H1 (cell line): ENCODE data around the gene ALPL. TPM values are rescaled to one million over a fixed set of nuclear protein-coding genes. Genes with fewer than 3 reads are reported as not detected.

Experiments used
- CTCF ChIA-PET: fragments of 300-600 bp; sonication (Branson Sonifier 250); formaldehyde crosslinking; loops from one replicate; lab custom pipeline; 2021; ENCODE audit not compliant: partially characterized antibody; lab: Charles Lee
- POLR2A ChIA-PET: fragments of 300-600 bp; sonication (Branson Sonifier 250); formaldehyde crosslinking; loops from one replicate; lab custom pipeline; 2021; ENCODE audit warnings: inconsistent platforms; ENCODE audit not compliant: partially characterized antibody; lab: Charles Lee
- DNase-seq, 2 experiments: peaks; one replicate each; pipeline versions ENCODE4 v3.0.0 to v3.0.0-alpha.2; 2010 to 2022; ENCODE audit warnings: low spot score in 2 of 2, low read depth in 1 of 2, mixed read lengths in 1 of 2
- FAIRE-seq: peaks from 2 replicates; lab custom pipeline; 2011; peaks lifted over from hg19 to GRCh38; lab: Jason Lieb, UNC
- H2AFZ ChIP-seq: 2 replicates; pipeline ENCODE4 v1.8.1; 2012; ENCODE audit warnings: low read length, inconsistent platforms
- H2AK5ac ChIP-seq: 2 replicates; pipeline ENCODE4 v1.6.1; 2013; ENCODE audit warnings: low read depth, low read length
- H2BK120ac ChIP-seq: replicated peaks from 2 replicates; pipeline ENCODE3; 2013; ENCODE audit warnings: low read depth, low read length, inconsistent platforms
- H2BK12ac ChIP-seq: 2 replicates; pipeline ENCODE4 v1.6.1; 2013; ENCODE audit warnings: low read depth, low read length
- H2BK15ac ChIP-seq: 2 replicates; pipeline ENCODE4 v1.6.1; 2013; ENCODE audit warnings: low read length
- H2BK20ac ChIP-seq: 2 replicates; pipeline ENCODE4 v1.6.1; 2013; ENCODE audit warnings: low read length
- H2BK5ac ChIP-seq: 2 replicates; pipeline ENCODE4 v1.6.1; 2013; ENCODE audit warnings: low read depth, low read length
- H3K14ac ChIP-seq: 2 replicates; pipeline ENCODE4 v1.6.1; 2013; ENCODE audit warnings: inconsistent platforms; ENCODE audit not compliant: insufficient read length
- H3K18ac ChIP-seq: 2 replicates; pipeline ENCODE4 v1.6.1; 2013; ENCODE audit warnings: low read length; ENCODE audit errors: extremely low read depth
- H3K23ac ChIP-seq: 2 replicates; pipeline ENCODE4 v1.6.1; 2013; ENCODE audit warnings: inconsistent platforms; ENCODE audit not compliant: insufficient read length
- H3K23me2 ChIP-seq: 2 replicates; pipeline ENCODE4 v1.6.1; 2013; ENCODE audit warnings: low read depth, low read length
- H3K27ac ChIP-seq: 2 replicates; pipeline ENCODE4 v1.6.1; 2011; ENCODE audit warnings: low read depth, low read length, inconsistent platforms
- H3K27me3 ChIP-seq, 4 experiments: replicated peaks in 1 of 4; 1 replicate in 1 of 4; 2 replicates in 3 of 4; pipeline versions ENCODE4 v1.6.1 to v1.8.1; 2011 to 2013; ENCODE audit warnings: low read length in 3 of 4, mild to moderate bottlenecking in 3 of 4, inconsistent platforms in 2 of 4, mixed read lengths in 2 of 4, moderate library complexity in 1 of 4; ENCODE audit not compliant: control insufficient read depth in 3 of 4, insufficient read depth in 3 of 4; ENCODE audit errors: extremely low read depth in 1 of 4
- H3K36me3 ChIP-seq, 4 experiments: 2 replicates each; pipeline versions ENCODE4 v1.6.1 to v1.8.1; 2011 to 2013; ENCODE audit warnings: mild to moderate bottlenecking in 4 of 4, low read length in 3 of 4, moderate library complexity in 2 of 4, control low read depth in 1 of 4, inconsistent platforms in 1 of 4; ENCODE audit not compliant: insufficient read depth in 4 of 4, control insufficient read depth in 2 of 4
- H3K4ac ChIP-seq: replicated peaks from 2 replicates; pipeline ENCODE3; 2013; ENCODE audit warnings: low read length, low read depth, mixed read lengths, inconsistent platforms; ENCODE audit not compliant: insufficient read length
- H3K4me1 ChIP-seq, 4 experiments: replicated peaks in 1 of 4; 1 replicate in 1 of 4; 2 replicates in 3 of 4; pipeline versions ENCODE4 v1.6.1 to v1.8.1; 2011 to 2013; ENCODE audit warnings: low read length in 3 of 4, inconsistent platforms in 2 of 4, mixed read lengths in 1 of 4; ENCODE audit not compliant: insufficient read depth in 4 of 4, control insufficient read depth in 3 of 4
- H3K4me2 ChIP-seq, 2 experiments: 2 replicates each; pipeline versions ENCODE4 v1.6.1 to v1.8.1; 2011 to 2013; ENCODE audit warnings: low read depth in 2 of 2, low read length in 2 of 2, control low read depth in 1 of 2, inconsistent platforms in 1 of 2, mild to moderate bottlenecking in 1 of 2; ENCODE audit not compliant: insufficient read depth in 1 of 2
- H3K4me3 ChIP-seq, 4 experiments: fragments of 200-600, 300-600 bp in 1 of 4; sonication (generic), shearing (Covaris generic), sonication (Bioruptor Twin) in 1 of 4; 2 replicates each; pipeline versions ENCODE4 v1.5.1 to v1.8.1; 2011 to 2016; ENCODE audit warnings: low read length in 4 of 4, low read depth in 3 of 4, control low read depth in 2 of 4, inconsistent platforms in 2 of 4, mild to moderate bottlenecking in 2 of 4, mixed read lengths in 1 of 4, moderate library complexity in 1 of 4; ENCODE audit not compliant: insufficient read depth in 2 of 4; ENCODE audit errors: extremely low read depth in 1 of 4
- H3K56ac ChIP-seq: replicated peaks from 2 replicates; pipeline ENCODE3; 2013; ENCODE audit warnings: low read depth, mild to moderate bottlenecking, mixed read lengths, low read length, inconsistent platforms; ENCODE audit not compliant: insufficient read length
- H3K79me1 ChIP-seq: 2 replicates; pipeline ENCODE4 v1.6.1; 2013; ENCODE audit warnings: low read depth, low read length, control low read depth
- H3K79me2 ChIP-seq, 2 experiments: 2 replicates each; pipeline versions ENCODE4 v1.6.1 to v1.8.1; 2012 to 2013; ENCODE audit warnings: low read length in 2 of 2, mild to moderate bottlenecking in 2 of 2, inconsistent platforms in 1 of 2; ENCODE audit not compliant: insufficient read depth in 2 of 2, control insufficient read depth in 1 of 2
- H3K9ac ChIP-seq, 4 experiments: replicated peaks in 1 of 4; 1 replicate in 1 of 4; 2 replicates in 3 of 4; pipeline versions ENCODE4 v1.6.1 to v1.8.1; 2011 to 2013; ENCODE audit warnings: low read depth in 3 of 4, low read length in 3 of 4, control low read depth in 2 of 4, mild to moderate bottlenecking in 2 of 4, moderate library complexity in 2 of 4, inconsistent platforms in 1 of 4; ENCODE audit errors: extremely low read depth in 1 of 4
- H3K9me3 ChIP-seq, 2 experiments: 2 replicates each; pipeline versions ENCODE4 v1.6.1 to v1.8.1; 2012 to 2013; ENCODE audit warnings: mild to moderate bottlenecking in 2 of 2, moderate library complexity in 2 of 2, control low read depth in 1 of 2, inconsistent platforms in 1 of 2, low read depth in 1 of 2, low read length in 1 of 2, mixed read lengths in 1 of 2; ENCODE audit not compliant: insufficient read depth in 2 of 2
- H4K20me1 ChIP-seq, 2 experiments: replicated peaks in 1 of 2; 2 replicates each; pipeline versions ENCODE3 to v1.8.1; 2011 to 2013; ENCODE audit warnings: inconsistent platforms in 2 of 2, low read length in 2 of 2, mild to moderate bottlenecking in 1 of 2; ENCODE audit not compliant: insufficient read depth in 2 of 2, control insufficient read depth in 1 of 2
- H4K5ac ChIP-seq: 2 replicates; pipeline ENCODE4 v1.6.1; 2013; ENCODE audit warnings: low read length, low read depth, mixed read lengths, inconsistent platforms; ENCODE audit not compliant: insufficient read length
- H4K8ac ChIP-seq: 2 replicates; pipeline ENCODE4 v1.8.0; 2013; ENCODE audit warnings: mild to moderate bottlenecking, moderate library complexity, low read length, inconsistent platforms; ENCODE audit not compliant: insufficient read depth; ENCODE audit errors: extremely low read depth
- H4K91ac ChIP-seq: replicated peaks from 2 replicates; pipeline ENCODE3; 2013; ENCODE audit warnings: low read length, mixed read lengths, inconsistent platforms; ENCODE audit not compliant: insufficient read length
- CBX5 ChIP-seq: fragments of 300-800, 300-1000 bp; sonication (generic); IDR thresholded peaks from 2 replicates; pipeline ENCODE4 v1.7.1; 2016; ENCODE audit warnings: antibody characterized with exemption, low read length, low read depth
- KDM1A ChIP-seq: fragments of 200-600, 300-600 bp; sonication (generic); IDR thresholded peaks from 2 replicates; pipeline ENCODE4 v1.7.1; 2016; ENCODE audit warnings: mild to moderate bottlenecking, low read length, borderline replicate concordance
- KDM5A ChIP-seq: fragments of 200-600 bp; IDR thresholded peaks from 2 replicates; pipeline ENCODE4 v1.7.1; 2012; ENCODE audit warnings: mild to moderate bottlenecking, low read length, inconsistent platforms, mixed read lengths
- PHF8 ChIP-seq: fragments of 200-600 bp; sonication (generic); conservative IDR thresholded peaks from 2 replicates; pipeline ENCODE4 v1.7.1; 2012; ENCODE audit warnings: low read depth, mild to moderate bottlenecking, inconsistent platforms, low read length, moderate library complexity
- POLR2AphosphoS5 ChIP-seq: IDR thresholded peaks from 2 replicates; pipeline ENCODE4 v1.6.1; 2011; ENCODE audit warnings: low read depth, low read length
- RFX5 ChIP-seq: IDR thresholded peaks from 2 replicates; pipeline ENCODE4 v1.6.1; 2011; ENCODE audit warnings: low read depth, low read length, improper control_type of control experiment, borderline replicate concordance
- RNF2 ChIP-seq: fragments of 200-900, 300-1000 bp; sonication (generic); IDR thresholded peaks from 2 replicates; pipeline ENCODE4 v1.7.1; 2016; ENCODE audit warnings: borderline replicate concordance, low read depth, mild to moderate bottlenecking, antibody characterized with exemption, low read length; ENCODE audit not compliant: poor library complexity, severe bottlenecking; ENCODE audit errors: missing control alignments
- TEAD4 ChIP-seq: IDR thresholded peaks from 2 replicates; pipeline ENCODE4 v1.6.1; 2012; ENCODE audit warnings: low read depth, low read length, inconsistent platforms, mixed read lengths
- YY1 ChIP-seq: IDR thresholded peaks from 2 replicates; pipeline ENCODE4 v1.6.1; 2011; ENCODE audit warnings: low read depth, mild to moderate bottlenecking, low read length
- WGBS, 2 experiments: shearing (Covaris generic) in 1 of 2; methylation state at CpG; one replicate each; pipeline versions ENCODE4 v1.1.6 to v1.1.7; 2013 to 2015; ENCODE audit warnings: low lambda C conversion rate in 2 of 2, mixed read lengths in 2 of 2, inconsistent platforms in 1 of 2, low coverage in 1 of 2, missing lambda C conversion rate in 1 of 2; ENCODE audit not compliant: insufficient replicate concordance in 2 of 2, insufficient coverage in 1 of 2, insufficient read length in 1 of 2; ENCODE audit errors: extremely low coverage in 1 of 2, missing lambda C conversion rate in 1 of 2; 5-methylcytosine and 5-hydroxymethylcytosine counted together
- polyA plus RNA-seq, 7 experiments: library from polyadenylated mRNA; depleted of rRNA in 3 of 7; stranded (reverse) in 5 of 7; unstranded in 2 of 7; fragments of >200 nt in 5 of 7; fragments of 200-250 nt in 2 of 7; gene quantifications; 1 replicate in 5 of 7; 2 replicates in 1 of 7; 4 replicates in 1 of 7; pipeline versions ENCODE4 v1.2.1 to v1.2.3, GENCODE V29; 2011 to 2013; ENCODE audit warnings: missing spikeins in 2 of 7, mixed read lengths in 2 of 7
- total RNA-seq: library from RNA; stranded (reverse); fragmentation: NEBNext Ultra II Directional; extraction: Animal tissue kit (Norgen Biotek cat#: 25700); gene quantifications from 2 replicates; pipeline ENCODE4 v1.2.1, GENCODE V29; 2021
- TF ChIP-seq, protein P1 (sequence below): IDR thresholded peaks from 2 replicates; pipeline ENCODE4 v1.6.1; 2012; ENCODE audit warnings: low read length, inconsistent platforms

Gene ALPL
- total and polyA plus RNA-seq, 2 of the 8 experiments (the other 6 are each of a cell fraction or from before 2014, with no cell fraction given), result 175 to 362 TPM

DNA sequence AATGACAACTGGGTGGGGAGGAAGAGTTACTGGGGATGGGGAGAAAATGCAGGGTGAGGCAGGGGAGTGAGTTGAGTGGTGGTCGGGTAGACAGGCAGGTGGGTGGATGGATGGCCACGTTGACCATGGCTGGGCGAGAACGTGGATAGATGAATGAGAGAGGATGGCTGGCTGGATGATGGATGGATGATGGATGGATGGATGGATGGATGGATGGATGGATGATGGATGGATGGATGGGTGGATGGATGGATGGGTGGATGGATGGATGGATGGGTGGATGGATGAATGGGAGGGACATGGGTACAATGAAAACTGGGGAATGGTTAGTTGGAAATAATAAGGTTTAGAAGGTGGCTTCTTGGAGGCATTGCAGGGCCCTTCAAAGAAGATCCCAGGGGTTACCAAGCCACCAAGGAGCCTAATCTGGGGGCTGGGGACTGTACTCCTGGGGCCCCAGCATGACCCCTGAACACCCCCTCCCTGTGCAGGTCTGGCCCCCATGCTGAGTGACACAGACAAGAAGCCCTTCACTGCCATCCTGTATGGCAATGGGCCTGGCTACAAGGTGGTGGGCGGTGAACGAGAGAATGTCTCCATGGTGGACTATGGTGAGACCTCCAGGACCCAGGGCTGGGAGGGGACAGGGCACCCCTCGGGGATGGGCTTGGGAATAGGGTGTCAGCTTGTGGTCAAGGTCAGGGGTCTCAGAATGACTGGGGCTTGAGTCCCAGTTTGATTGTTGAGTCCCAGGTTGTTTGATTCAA is 67.0 kb downstream of the ALPL start:
- H3K27me3 ChIP-seq, result no peaks in the 10 kb centered on the region; a peak in 2 of 7 replicates
- no peak overlapping the region for H3K23ac ChIP-seq
- no peak for FAIRE-seq
- no peak overlapping the region for H2BK5ac ChIP-seq
- H3K79me2 ChIP-seq, result no peaks in the 10 kb centered on the region
- H2BK20ac ChIP-seq, result no peak overlapping the region
- H2AK5ac ChIP-seq, result no peak overlapping the region
- H2AFZ ChIP-seq, result no peak overlapping the region
- H3K9me3 ChIP-seq, result no peaks in the 10 kb centered on the region
- no peak overlapping the region for H2BK15ac ChIP-seq
- H3K23me2 ChIP-seq, result peaks cover 3% of the 10 kb centered on the region; the same call in 1 of the 2 replicates
- H3K36me3 ChIP-seq, result peaks cover 0 to 4% (median 2%) of the 10 kb centered on the region in 4 experiments; a peak in 4 of 8 replicates
- H4K20me1 ChIP-seq, result peaks cover 0 to 4% of the 10 kb centered on the region in 2 experiments
- no peak overlapping the region for H4K91ac ChIP-seq
- POLR2A ChIA-PET, result interaction anchor here (1.3 kb wide), 1 partner anchor 20 kb away, joined by 3 read pairs; no protein-coding TSS in a partner anchor
- no peaks in the 10 kb centered on the region; the same call in none of the 2 replicates for H3K79me1 ChIP-seq
- no peak overlapping the region for H3K18ac ChIP-seq
- H3K4ac ChIP-seq, result peak overlapping the region; percentile 15
- no peak overlapping the region for H3K9ac ChIP-seq
- H3K4me1 ChIP-seq, result peaks cover 2 to 7% (median 4%) of the 10 kb centered on the region in 4 experiments; a peak in 6 of 7 replicates
- WGBS, 2 experiments, result 88% methylated on average over 6 of the region's 7 CpGs; no CpG with 5 or more reads in 1 of the 2 experiments
- no peak overlapping the region for H4K5ac ChIP-seq
- peak overlapping the region; percentile 71 for H3K56ac ChIP-seq
- no peak overlapping the region for H3K4me2 ChIP-seq
- no peak overlapping the region for H3K27ac ChIP-seq
- H3K14ac ChIP-seq, result no peak overlapping the region
- H2BK120ac ChIP-seq, result no peak overlapping the region
- CTCF ChIA-PET, result interaction anchor here (0.6 to 4.8 kb wide), 9 partner anchors 18 to 322 kb away, joined by 3 to 49 read pairs (median 6); no protein-coding TSS in a partner anchor
- H2BK12ac ChIP-seq, result peak overlapping the region; percentile 39; the same call in 1 of the 2 replicates
- H3K4me3 ChIP-seq, result no peak overlapping the region
- H4K8ac ChIP-seq, result no peak overlapping the region
- no peak for DNase-seq
- TF ChIP-seq, protein P1, sequence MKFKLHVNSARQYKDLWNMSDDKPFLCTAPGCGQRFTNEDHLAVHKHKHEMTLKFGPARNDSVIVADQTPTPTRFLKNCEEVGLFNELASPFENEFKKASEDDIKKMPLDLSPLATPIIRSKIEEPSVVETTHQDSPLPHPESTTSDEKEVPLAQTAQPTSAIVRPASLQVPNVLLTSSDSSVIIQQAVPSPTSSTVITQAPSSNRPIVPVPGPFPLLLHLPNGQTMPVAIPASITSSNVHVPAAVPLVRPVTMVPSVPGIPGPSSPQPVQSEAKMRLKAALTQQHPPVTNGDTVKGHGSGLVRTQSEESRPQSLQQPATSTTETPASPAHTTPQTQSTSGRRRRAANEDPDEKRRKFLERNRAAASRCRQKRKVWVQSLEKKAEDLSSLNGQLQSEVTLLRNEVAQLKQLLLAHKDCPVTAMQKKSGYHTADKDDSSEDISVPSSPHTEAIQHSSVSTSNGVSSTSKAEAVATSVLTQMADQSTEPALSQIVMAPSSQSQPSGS, result no peak
- TF ChIP-seq CBX5, result no peak
- no peak for TF ChIP-seq RNF2
- no peak for TF ChIP-seq KDM5A
- TF ChIP-seq TEAD4, result no peak
- no peak for TF ChIP-seq RFX5
- no peak for TF ChIP-seq KDM1A
- no peak for TF ChIP-seq POLR2AphosphoS5
- no peak for TF ChIP-seq YY1
- TF ChIP-seq PHF8, result no peak
